ENCODE data around the gene CCDC90B. TPM values are rescaled to one million over a fixed set of nuclear protein-coding genes. Genes with fewer than 3 reads are reported as not detected.
A peak's percentile ranks its signal among the peaks of the same experiment; 100 is the strongest.

Gene CCDC90B
- total and polyA plus RNA-seq, 2 donors from 2014 or later = 31.6 to 38.7 TPM

DNA sequence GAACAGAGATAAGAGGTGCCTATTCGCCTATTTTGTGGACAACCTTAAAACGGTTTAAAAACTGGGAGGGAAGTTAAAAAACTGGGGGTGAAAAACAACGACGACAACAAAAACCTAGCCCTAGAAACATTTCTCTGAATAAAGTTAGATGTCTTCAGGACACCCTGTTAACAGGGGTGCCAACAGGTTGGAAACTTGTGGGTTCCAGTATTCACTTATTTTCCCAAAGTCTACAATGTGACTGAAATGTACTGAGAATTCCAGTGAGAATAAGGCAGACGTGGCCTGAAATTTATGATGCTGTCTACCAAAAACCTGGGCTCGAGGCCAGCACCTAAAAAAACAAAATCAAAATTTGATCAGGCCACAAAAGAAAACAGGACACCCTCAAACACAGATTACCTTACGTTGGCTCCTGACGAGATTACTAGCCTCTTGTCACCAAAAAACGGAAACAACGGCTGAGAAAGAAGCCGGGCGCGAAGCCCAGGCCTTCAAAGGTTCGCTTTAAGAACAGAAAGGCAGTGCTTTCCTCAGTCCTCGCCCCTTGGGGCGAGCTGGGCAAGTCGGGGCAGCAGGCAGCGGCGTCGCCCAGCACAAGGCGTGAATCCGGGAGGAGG, 906 bp downstream of the CCDC90B start:
- FAIRE-seq (no peak), DNase-seq (no peak)
- no peaks in the 10 kb centered on the region for H3K27me3 ChIP-seq (ENCODE audit: control insufficient read depth, insufficient read depth, low read length)
- peak overlapping the region; percentile 81 to 97 (median 94) for H3K4me3 ChIP-seq (ENCODE audit: low read length in 3 of 3)
- peaks cover 4 to 7% (median 5%) of the 10 kb centered on the region in 3 donors for H3K4me1 ChIP-seq (ENCODE audit: control insufficient read depth in 2 of 3, insufficient read depth in 2 of 3, low read depth in 1 of 3, low read length in 3 of 3)
- H3K27ac ChIP-seq (ENCODE audit: low read depth in 2 of 2, low read length in 2 of 2) = peak overlapping the region; percentile 97 to 100
- no peaks in the 10 kb centered on the region for H3K9me3 ChIP-seq (ENCODE audit: control insufficient read depth in 2 of 3, insufficient read depth in 1 of 3, low read length in 3 of 3)
- H3K36me3 ChIP-seq (ENCODE audit: control insufficient read depth in 2 of 3, insufficient read depth in 3 of 3, low read length in 3 of 3) = no peaks in the 10 kb centered on the region
- intact Hi-C loops (cut with DNase I) = no loop called here
- TF ChIP-seq, protein P1, sequence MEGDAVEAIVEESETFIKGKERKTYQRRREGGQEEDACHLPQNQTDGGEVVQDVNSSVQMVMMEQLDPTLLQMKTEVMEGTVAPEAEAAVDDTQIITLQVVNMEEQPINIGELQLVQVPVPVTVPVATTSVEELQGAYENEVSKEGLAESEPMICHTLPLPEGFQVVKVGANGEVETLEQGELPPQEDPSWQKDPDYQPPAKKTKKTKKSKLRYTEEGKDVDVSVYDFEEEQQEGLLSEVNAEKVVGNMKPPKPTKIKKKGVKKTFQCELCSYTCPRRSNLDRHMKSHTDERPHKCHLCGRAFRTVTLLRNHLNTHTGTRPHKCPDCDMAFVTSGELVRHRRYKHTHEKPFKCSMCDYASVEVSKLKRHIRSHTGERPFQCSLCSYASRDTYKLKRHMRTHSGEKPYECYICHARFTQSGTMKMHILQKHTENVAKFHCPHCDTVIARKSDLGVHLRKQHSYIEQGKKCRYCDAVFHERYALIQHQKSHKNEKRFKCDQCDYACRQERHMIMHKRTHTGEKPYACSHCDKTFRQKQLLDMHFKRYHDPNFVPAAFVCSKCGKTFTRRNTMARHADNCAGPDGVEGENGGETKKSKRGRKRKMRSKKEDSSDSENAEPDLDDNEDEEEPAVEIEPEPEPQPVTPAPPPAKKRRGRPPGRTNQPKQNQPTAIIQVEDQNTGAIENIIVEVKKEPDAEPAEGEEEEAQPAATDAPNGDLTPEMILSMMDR (IDR thresholded peaks at IDR 0.05; ENCODE audit: borderline replicate concordance, extremely low read depth, insufficient read depth) = no peak
- H3K9ac ChIP-seq (ENCODE audit: low read length in 3 of 3) = peak overlapping the region; percentile 61 to 97 (median 72)

DNA sequence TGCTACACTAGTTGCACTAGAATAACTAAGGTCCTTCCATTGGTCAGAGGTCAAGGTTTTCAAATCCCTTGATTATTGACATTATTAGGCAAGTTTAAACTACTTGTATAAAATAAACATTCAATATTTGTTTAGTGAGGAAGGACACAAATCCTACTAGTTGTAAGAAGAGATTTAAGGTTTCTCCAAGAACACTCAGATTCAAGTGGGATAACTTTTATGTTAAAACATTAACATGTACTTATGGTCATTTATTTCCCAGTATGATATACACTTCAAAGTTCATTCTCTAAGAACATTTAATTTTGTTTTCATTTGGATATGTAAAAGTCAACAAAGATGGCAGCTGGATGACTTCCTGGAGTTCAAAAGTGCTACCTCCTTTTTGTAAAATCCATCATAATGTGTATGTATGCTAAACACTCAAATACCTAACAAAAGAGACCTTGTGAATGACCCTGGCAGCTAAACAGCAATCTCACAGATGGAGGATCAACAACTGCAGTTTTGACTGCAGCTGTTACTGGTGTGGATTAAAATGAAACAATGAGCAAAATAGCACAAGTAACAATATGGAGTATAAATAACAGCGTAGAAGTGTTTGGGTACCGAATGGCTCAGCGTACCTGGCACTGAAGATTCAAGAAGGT, 1.5 kb downstream of the CCDC90B start:
- intact Hi-C loops (cut with DNase I) = no loop called here
- FAIRE-seq = no peak
- DNase-seq = peak in 2 of 5 donors; percentile 43 to 58
- Histone ChIP-seq H3K27ac (ENCODE audit: low read depth in 2 of 2, low read length in 2 of 2) (peak overlapping the region in 1 of 2 donors; percentile 18), H3K4me1 (ENCODE audit: control insufficient read depth in 2 of 3, insufficient read depth in 2 of 3, low read depth in 1 of 3, low read length in 3 of 3) (peaks cover 4 to 7% (median 5%) of the 10 kb centered on the region in 3 donors), H3K27me3 (ENCODE audit: control insufficient read depth, insufficient read depth, low read length) (no peaks in the 10 kb centered on the region), H3K9ac (ENCODE audit: low read length in 3 of 3) (peak overlapping the region; percentile 61 to 97 (median 72)), H3K9me3 (ENCODE audit: control insufficient read depth in 2 of 3, insufficient read depth in 1 of 3, low read length in 3 of 3) (no peaks in the 10 kb centered on the region), H3K4me3 (ENCODE audit: low read length in 3 of 3) (peak overlapping the region; percentile 81 to 97 (median 94)), H3K36me3 (ENCODE audit: control insufficient read depth in 2 of 3, insufficient read depth in 3 of 3, low read length in 3 of 3) (no peaks in the 10 kb centered on the region)
- TF ChIP-seq, protein P1 (IDR thresholded peaks at IDR 0.05; ENCODE audit: borderline replicate concordance, extremely low read depth, insufficient read depth) = no peak

DNA sequence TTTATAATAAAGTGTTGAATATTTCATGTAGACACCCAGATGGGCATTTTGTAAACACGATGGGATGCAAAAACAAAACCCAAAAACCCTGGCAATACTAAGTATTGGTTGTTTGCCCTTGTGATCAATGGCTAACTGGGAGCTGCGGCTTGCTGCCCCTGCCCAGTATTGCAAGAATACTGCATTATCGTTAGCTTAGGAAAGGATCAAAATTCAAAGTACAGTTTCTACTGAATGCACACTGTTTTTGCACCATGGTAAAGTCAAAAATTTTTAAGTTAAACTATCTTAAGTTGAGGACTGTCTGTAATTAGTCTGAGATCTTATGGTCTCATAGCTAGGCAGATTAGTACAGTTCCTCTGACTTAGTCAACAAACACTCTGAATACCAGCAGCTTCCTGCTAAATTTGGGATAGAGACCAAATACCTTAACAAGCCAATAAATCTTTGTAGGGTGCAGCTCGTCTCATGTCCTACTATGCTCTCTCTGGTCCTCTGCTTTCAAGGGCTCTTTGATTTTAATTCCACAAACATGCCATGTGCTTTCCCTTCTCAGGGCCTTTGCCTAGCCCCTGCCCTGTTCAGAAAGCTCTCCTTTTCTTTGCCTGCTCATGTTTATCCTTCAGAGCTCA, 4.0 kb downstream of the CCDC90B start:
- Histone ChIP-seq H3K4me3 (ENCODE audit: low read length in 3 of 3) (no peak overlapping the region), H3K9me3 (ENCODE audit: control insufficient read depth in 2 of 3, insufficient read depth in 1 of 3, low read length in 3 of 3) (no peaks in the 10 kb centered on the region), H3K27me3 (ENCODE audit: control insufficient read depth, insufficient read depth, low read length) (no peaks in the 10 kb centered on the region), H3K4me1 (ENCODE audit: control insufficient read depth in 2 of 3, insufficient read depth in 2 of 3, low read depth in 1 of 3, low read length in 3 of 3) (peaks cover 4 to 7% (median 5%) of the 10 kb centered on the region in 3 donors), H3K27ac (ENCODE audit: low read depth in 2 of 2, low read length in 2 of 2) (no peak overlapping the region), H3K36me3 (ENCODE audit: control insufficient read depth in 2 of 3, insufficient read depth in 3 of 3, low read length in 3 of 3) (peaks cover 2 to 8% (median 6%) of the 10 kb centered on the region in 3 donors), H3K9ac (ENCODE audit: low read length in 3 of 3) (no peak overlapping the region)
- intact Hi-C loops (cut with DNase I) = no loop called here
- peak in 1 of 5 donors; percentile 7 for DNase-seq
- TF ChIP-seq, protein P1 (IDR thresholded peaks at IDR 0.05; ENCODE audit: borderline replicate concordance, extremely low read depth, insufficient read depth) = no peak
- no peak for FAIRE-seq
